ENCODE results near the gene FAM20C. TPM values are rescaled to one million over a fixed set of nuclear protein-coding genes. Genes with fewer than 3 reads are reported as not detected.
"Not testable (repeated sequence)": the region's sequence is repeated elsewhere in the genome, so short reads cannot be mapped to it uniquely, and the experiment has no call there.

The FAM20C gene
- total and polyA plus RNA-seq, 2 donors (not counting 3 experiments of a cell fraction or from before 2014, with no cell fraction given): 14.2 to 34.5 TPM

- Histone ChIP-seq H3K4me2 (ENCODE audit: insufficient read depth, low read length) (no peak overlapping the region), H3K4me1 (ENCODE audit: control insufficient read depth, extremely low read depth, insufficient read depth, low read length) (no peaks in the 10 kb centered on the region), H3K79me2 (ENCODE audit: control insufficient read depth, insufficient read depth, low read length) (no peaks in the 10 kb centered on the region), H3K9me3 (replicated peaks; ENCODE audit: control insufficient read depth, insufficient read depth, low read length) (no peaks in the 10 kb centered on the region), H3K4me3 (replicated peaks in 1 of 3; ENCODE audit: insufficient read depth in 1 of 3, low read depth in 1 of 3, low read length in 3 of 3) (no peak overlapping the region), H3K9me1 (replicated peaks; ENCODE audit: control insufficient read depth, extremely low read depth, insufficient read depth, low read length) (no peaks in the 10 kb centered on the region), H2AFZ (ENCODE audit: low read depth, low read length) (no peak overlapping the region), H4K20me1 (replicated peaks; ENCODE audit: control insufficient read depth, extremely low read depth, insufficient read depth, low read length) (no peaks in the 10 kb centered on the region), H3K36me3 (ENCODE audit: control insufficient read depth in 2 of 2, extremely low read depth in 1 of 2, insufficient read depth in 2 of 2, low read length in 2 of 2) (no peaks in the 10 kb centered on the region), H3K27ac (ENCODE audit: insufficient read depth, low read depth, low read length) (no peak overlapping the region), H3K27me3 (ENCODE audit: control insufficient read depth in 2 of 2, insufficient read depth in 2 of 2, low read length in 2 of 2) (no peaks in the 10 kb centered on the region), H3K9ac (replicated peaks; ENCODE audit: extremely low read depth, insufficient read depth, low read length) (no peak overlapping the region)
- dilution Hi-C loops (cut with MboI; ENCODE audit: extremely low pct_ligation_motif_present, low sequenced_read_pairs): no loop called here
- intact Hi-C loops (cut with micrococcal nuclease): no loop called here
- FAIRE-seq: no peak
- TF ChIP-seq POLR2A (IDR thresholded peaks at IDR 0.05; ENCODE audit: low read depth, low read length) (no peak), MAX (IDR thresholded peaks at IDR 0.05; ENCODE audit: insufficient read depth, insufficient read length) (no peak), GATA2 (IDR thresholded peaks at IDR 0.05; ENCODE audit: insufficient read depth, insufficient read length, low read depth, low read length) (no peak), EZH2 (IDR thresholded peaks at IDR 0.05; ENCODE audit: borderline replicate concordance, low read depth, low read length, severe bottlenecking) (no peak), FOS (IDR thresholded peaks at IDR 0.05; ENCODE audit: borderline replicate concordance, insufficient read depth, low read length) (no peak), JUN (IDR thresholded peaks at IDR 0.05; ENCODE audit: borderline replicate concordance, insufficient read depth, insufficient read length, low read depth) (no peak), MYC (IDR thresholded peaks at IDR 0.05; ENCODE audit: low read depth, low read length) (no peak)
- no peak for DNase-seq (ENCODE audit: low read depth, low spot score)
- no TSS peak for BruUV-seq (replicated peaks)
- ChIA-PET CTCF (interaction anchor here (1.3 kb wide), 1 partner anchor 10 kb away, joined by 4 read pairs; the partner anchor contains the start of gene FAM20C), POLR2A (no interaction called here)
Measured at GRCh38 chr7:181738-182137, 10.6 kb upstream of the FAM20C start.

- H3K27me3 ChIP-seq (ENCODE audit: control insufficient read depth in 2 of 2, insufficient read depth in 2 of 2, low read length in 2 of 2); H3K4me3 ChIP-seq (replicated peaks in 1 of 3; ENCODE audit: insufficient read depth in 1 of 3, low read depth in 1 of 3, low read length in 3 of 3); dilution Hi-C loops (cut with MboI; ENCODE audit: extremely low pct_ligation_motif_present, low sequenced_read_pairs); BruUV-seq (replicated peaks); H2AFZ ChIP-seq (ENCODE audit: low read depth, low read length); H3K79me2 ChIP-seq (ENCODE audit: control insufficient read depth, insufficient read depth, low read length); intact Hi-C loops (cut with micrococcal nuclease); H3K4me1 ChIP-seq (ENCODE audit: control insufficient read depth, extremely low read depth, insufficient read depth, low read length); DNase-seq (ENCODE audit: low read depth, low spot score); FAIRE-seq; POLR2A ChIA-PET; H3K4me2 ChIP-seq (ENCODE audit: insufficient read depth, low read length); H3K9ac ChIP-seq (replicated peaks; ENCODE audit: extremely low read depth, insufficient read depth, low read length); H3K27ac ChIP-seq (ENCODE audit: insufficient read depth, low read depth, low read length); H3K9me1 ChIP-seq (replicated peaks; ENCODE audit: control insufficient read depth, extremely low read depth, insufficient read depth, low read length); CTCF ChIA-PET; H3K9me3 ChIP-seq (replicated peaks; ENCODE audit: control insufficient read depth, insufficient read depth, low read length); H4K20me1 ChIP-seq (replicated peaks; ENCODE audit: control insufficient read depth, extremely low read depth, insufficient read depth, low read length); H3K36me3 ChIP-seq (ENCODE audit: control insufficient read depth in 2 of 2, extremely low read depth in 1 of 2, insufficient read depth in 2 of 2, low read length in 2 of 2): not testable (repeated sequence)
Measured at GRCh38 chr7:182502-182901, 9.9 kb upstream of the FAM20C start.
